Mesenchymal stem cell (in vitro differentiated cells and primary cell): ENCODE results near the gene WLS. TPM values are rescaled to one million over a fixed set of nuclear protein-coding genes. Genes with fewer than 3 reads are reported as not detected.

Source experiments
- DNase-seq: peaks from one replicate; pipeline ENCODE4 v3.0.0-alpha.2; 2013
- H2AFZ ChIP-seq: one replicate; pipeline ENCODE4 v1.6.1; 2013; ENCODE audit warnings: low read depth, mild to moderate bottlenecking, control low read depth, inconsistent platforms, low read length, moderate library complexity
- H2AK5ac ChIP-seq: 2 replicates; pipeline ENCODE4 v1.6.1; 2013; ENCODE audit warnings: low read length, moderate library complexity, mild to moderate bottlenecking, inconsistent platforms; ENCODE audit not compliant: severe bottlenecking
- H2BK120ac ChIP-seq: one replicate; pipeline ENCODE4 v1.6.1; 2013; ENCODE audit warnings: low read depth, mild to moderate bottlenecking, inconsistent platforms, low read length, moderate library complexity
- H2BK12ac ChIP-seq, 2 experiments: one replicate each; pipeline ENCODE4 v1.6.1; 2013; ENCODE audit warnings: inconsistent platforms in 2 of 2, low read length in 2 of 2, mild to moderate bottlenecking in 2 of 2, moderate library complexity in 2 of 2, control low read depth in 1 of 2
- H2BK15ac ChIP-seq: one replicate; pipeline ENCODE4 v1.6.1; 2013; ENCODE audit warnings: mild to moderate bottlenecking, low read depth, inconsistent platforms; ENCODE audit not compliant: poor library complexity, severe bottlenecking
- H2BK5ac ChIP-seq: 2 replicates; pipeline ENCODE4 v1.6.1; 2013; ENCODE audit warnings: low read depth, mild to moderate bottlenecking, low read length, control low read depth, inconsistent platforms; ENCODE audit not compliant: poor library complexity, severe bottlenecking
- H3K14ac ChIP-seq, 2 experiments: one replicate each; pipeline ENCODE4 v1.6.1; 2013; ENCODE audit warnings: inconsistent platforms in 2 of 2, low read length in 2 of 2, control low read depth in 1 of 2, mild to moderate bottlenecking in 1 of 2, moderate library complexity in 1 of 2
- H3K18ac ChIP-seq, 2 experiments: one replicate each; pipeline ENCODE4 v1.6.1; 2013; ENCODE audit warnings: inconsistent platforms in 2 of 2, low read length in 2 of 2, control low read depth in 1 of 2, low read depth in 1 of 2, mild to moderate bottlenecking in 1 of 2
- H3K23ac ChIP-seq, 2 experiments: one replicate each; pipeline ENCODE4 v1.6.1; 2013; ENCODE audit warnings: inconsistent platforms in 2 of 2, low read length in 2 of 2, mild to moderate bottlenecking in 2 of 2, moderate library complexity in 2 of 2, control low read depth in 1 of 2
- H3K27ac ChIP-seq: 2 replicates; pipeline ENCODE4 v1.5.1; 2013; ENCODE audit warnings: mild to moderate bottlenecking, moderate library complexity, low read length, control low read depth, inconsistent platforms; ENCODE audit not compliant: poor library complexity, severe bottlenecking
- H3K27me3 ChIP-seq, 2 experiments: 2 replicates each; pipeline versions ENCODE4 v1.6.1 to v1.7.0; 2013; ENCODE audit warnings: low read length in 2 of 2, mild to moderate bottlenecking in 2 of 2, moderate library complexity in 2 of 2, control low read depth in 1 of 2, inconsistent platforms in 1 of 2; ENCODE audit not compliant: control insufficient read depth in 1 of 2, insufficient read depth in 1 of 2
- H3K36me3 ChIP-seq, 2 experiments: 2 replicates each; pipeline versions ENCODE4 v1.6.1 to v1.7.0; 2013; ENCODE audit warnings: low read length in 2 of 2, control low read depth in 1 of 2, inconsistent platforms in 1 of 2, low read depth in 1 of 2, mild to moderate bottlenecking in 1 of 2; ENCODE audit not compliant: insufficient read depth in 2 of 2, control insufficient read depth in 1 of 2
- H3K4ac ChIP-seq, 2 experiments: one replicate each; pipeline ENCODE4 v1.6.1; 2013; ENCODE audit warnings: inconsistent platforms in 2 of 2, low read length in 2 of 2, mild to moderate bottlenecking in 2 of 2, moderate library complexity in 2 of 2, control low read depth in 1 of 2, low read depth in 1 of 2
- H3K4me1 ChIP-seq: 2 replicates; pipeline ENCODE4 v1.6.1; 2013; ENCODE audit warnings: low read depth, low read length, control low read depth; ENCODE audit not compliant: control insufficient read depth, insufficient read depth
- H3K4me2 ChIP-seq: 2 replicates; pipeline ENCODE4 v1.6.1; 2013; ENCODE audit warnings: low read length, mild to moderate bottlenecking, inconsistent platforms; ENCODE audit not compliant: poor library complexity, severe bottlenecking
- H3K4me3 ChIP-seq, 2 experiments: 2 replicates each; pipeline versions ENCODE4 v1.5.1 to v1.7.0; 2013; ENCODE audit warnings: low read length in 2 of 2, mild to moderate bottlenecking in 2 of 2, control low read depth in 1 of 2, low read depth in 1 of 2; ENCODE audit not compliant: insufficient read depth in 1 of 2
- H3K79me1 ChIP-seq: replicated peaks from 2 replicates; pipeline ENCODE4 v1.6.1; 2013; ENCODE audit warnings: mild to moderate bottlenecking, control low read depth, low read length, inconsistent platforms; ENCODE audit not compliant: poor library complexity, severe bottlenecking
- H3K9ac ChIP-seq: 2 replicates; pipeline ENCODE4 v1.7.0; 2013; ENCODE audit warnings: mild to moderate bottlenecking, low read length, moderate library complexity
- H3K9me3 ChIP-seq: 2 replicates; pipeline ENCODE4 v1.7.0; 2013; ENCODE audit warnings: mild to moderate bottlenecking, low read length; ENCODE audit not compliant: control insufficient read depth
- H4K8ac ChIP-seq: one replicate; pipeline ENCODE4 v1.6.1; 2013; ENCODE audit warnings: inconsistent platforms, mild to moderate bottlenecking, low read length, moderate library complexity
- H4K91ac ChIP-seq: one replicate; pipeline ENCODE4 v1.6.1; 2013; ENCODE audit warnings: mild to moderate bottlenecking, low read length, inconsistent platforms
- WGBS: methylation state at CpG from one replicate; pipeline ENCODE4 v1.1.7; 2013; ENCODE audit warnings: mixed read lengths; 5-methylcytosine and 5-hydroxymethylcytosine counted together
- small RNA-seq: library from polyadenylated mRNA; stranded (forward); fragments of <200 nt; extraction: miRNeasy Mini kit (QIAGEN cat#:217004); gene quantifications from one replicate; pipeline ENCODE3, GENCODE V24; 2013; ENCODE audit warnings: low read depth

WLS gene

DNA sequence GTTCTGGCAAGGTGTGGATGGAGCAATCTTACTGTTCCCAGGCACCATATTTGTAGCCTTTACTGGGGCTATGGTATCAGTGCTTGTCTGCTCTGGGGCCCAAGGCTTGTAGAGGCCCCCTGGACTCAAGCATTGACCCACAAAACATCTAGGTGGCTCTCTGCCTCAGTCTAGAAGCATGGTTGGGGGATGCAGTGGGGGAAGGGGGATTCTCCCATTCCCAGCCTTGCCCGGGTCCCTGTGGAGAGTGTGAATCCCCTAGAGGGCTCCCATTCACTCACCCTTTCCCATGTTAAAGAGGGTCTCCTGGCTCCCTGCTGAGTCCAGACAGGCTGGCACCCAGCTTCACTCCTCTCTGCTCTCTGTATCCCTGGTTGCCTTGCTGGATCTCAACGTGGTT, 153.7 kb downstream of the WLS start:
- H3K36me3 ChIP-seq = no peaks in the 10 kb centered on the region
- H3K4me3 ChIP-seq = no peak overlapping the region
- peaks cover 3% of the 10 kb centered on the region for H3K9me3 ChIP-seq
- peak overlapping the region in 1 of 2 experiments; percentile 8 for H3K18ac ChIP-seq
- no peak overlapping the region for H2BK12ac ChIP-seq
- H2BK15ac ChIP-seq = no peak overlapping the region
- peak overlapping the region in 1 of 2 experiments; percentile 32 for H3K14ac ChIP-seq
- no peaks in the 10 kb centered on the region for H3K27me3 ChIP-seq
- no peak for DNase-seq
- H3K9ac ChIP-seq = no peak overlapping the region
- no peak overlapping the region for H2AFZ ChIP-seq
- H4K91ac ChIP-seq = no peak overlapping the region
- H2BK5ac ChIP-seq = no peak overlapping the region
- no peak overlapping the region for H3K4ac ChIP-seq
- H3K27ac ChIP-seq = no peak overlapping the region
- no peak overlapping the region for H4K8ac ChIP-seq
- no peaks in the 10 kb centered on the region for H3K79me1 ChIP-seq
- WGBS = 60% methylated on average over 2 of the region's 2 CpGs
- H2BK120ac ChIP-seq = no peak overlapping the region
- H3K4me2 ChIP-seq = no peak overlapping the region
- H3K4me1 ChIP-seq = no peaks in the 10 kb centered on the region
- H2AK5ac ChIP-seq = no peak overlapping the region
- H3K23ac ChIP-seq = no peak overlapping the region

Small RNA genes within 50 kb of the gene (small RNA-seq; reads per million reads assigned to genes)
- gene COX6B1P7 (not detected), gene MIR1262 (26.8 reads per million, percentile 88 among the genes with 10 or more reads in this experiment)
